Hepatocyte (in vitro differentiated cells): ENCODE data around the gene GOT1. TPM values are rescaled to one million over a fixed set of nuclear protein-coding genes. Genes with fewer than 3 reads are reported as not detected.

Experiments used
- DNase-seq: peaks from one replicate; pipeline ENCODE4 v3.0.0-alpha.2; 2016; ENCODE audit warnings: low spot score
- H2AFZ ChIP-seq: fragments of 200-600 bp; sonication (generic); 2 replicates; pipeline ENCODE4 v1.6.0; 2016; ENCODE audit warnings: antibody characterized with exemption, mild to moderate bottlenecking
- H3K27ac ChIP-seq: fragments of 200-600 bp; sonication (generic); 2 replicates; pipeline ENCODE4 v1.5.1; 2016; ENCODE audit warnings: mild to moderate bottlenecking
- H3K27me3 ChIP-seq: fragments of 200-600 bp; sonication (generic); 2 replicates; pipeline ENCODE4 v1.6.1; 2016
- H3K36me3 ChIP-seq: fragments of 200-600 bp; sonication (generic); replicated peaks from 2 replicates; pipeline ENCODE4 v1.5.1; 2016; ENCODE audit warnings: low read depth; ENCODE audit not compliant: insufficient read depth
- H3K4me1 ChIP-seq: fragments of 200-600 bp; sonication (generic); 2 replicates; pipeline ENCODE4 v1.5.1; 2016; ENCODE audit warnings: mild to moderate bottlenecking, moderate library complexity; ENCODE audit not compliant: insufficient read depth
- H3K4me2 ChIP-seq: fragments of 200-600 bp; sonication (generic); 2 replicates; pipeline ENCODE4 v1.6.0; 2016
- H3K4me3 ChIP-seq: fragments of 200-600 bp; sonication (generic); 2 replicates; pipeline ENCODE4 v1.5.1; 2016; ENCODE audit warnings: mild to moderate bottlenecking
- H3K79me2 ChIP-seq: fragments of 200-600 bp; sonication (generic); 2 replicates; pipeline ENCODE4 v1.6.0; 2017; ENCODE audit warnings: mild to moderate bottlenecking
- H3K9me2 ChIP-seq: fragments of 200-600 bp; sonication (generic); replicated peaks from 2 replicates; pipeline ENCODE4 v1.6.0; 2017; ENCODE audit warnings: mild to moderate bottlenecking; ENCODE audit not compliant: insufficient read depth
- H3K9me3 ChIP-seq: fragments of 200-600 bp; sonication (generic); 2 replicates; pipeline ENCODE4 v1.5.1; 2016; ENCODE audit warnings: low read depth, mild to moderate bottlenecking
- H4K20me1 ChIP-seq: fragments of 200-600 bp; sonication (generic); 2 replicates; pipeline ENCODE4 v1.6.0; 2016; ENCODE audit warnings: mild to moderate bottlenecking; ENCODE audit not compliant: insufficient read depth, poor library complexity, severe bottlenecking
- EZH2 ChIP-seq: fragments of 200-600 bp; sonication (generic); IDR thresholded peaks from 2 replicates; pipeline ENCODE4 v1.6.1; 2016; ENCODE audit warnings: antibody characterized with exemption, mild to moderate bottlenecking, borderline replicate concordance
- EZH2phosphoT487 ChIP-seq: fragments of 200-600 bp; sonication (generic); IDR thresholded peaks from one replicate; pipeline ENCODE4 v1.6.1; 2018; ENCODE audit warnings: antibody characterized with exemption, mild to moderate bottlenecking, low read depth, moderate library complexity; ENCODE audit not compliant: unreplicated experiment, severe bottlenecking
- whole genome bisulfite sequencing: methylation state at CpG from one replicate; pipeline ENCODE4 v1.1.6; 2016; ENCODE audit warnings: low lambda C conversion rate; ENCODE audit errors: missing lambda C conversion rate; 5-methylcytosine and 5-hydroxymethylcytosine counted together
- polyA plus RNA-seq: library from polyadenylated mRNA; unstranded; fragments of >200 nt; fragmentation: Nextera tagmentation; extraction: Ambion mirVana; gene quantifications from 2 replicates; pipeline ENCODE4 v1.2.1, GENCODE V29; 2016
- total RNA-seq: library from RNA; depleted of rRNA; stranded (reverse); fragments of >200 nt; gene quantifications from 2 replicates; pipeline ENCODE4 v1.2.3, GENCODE V29; 2014
- TF ChIP-seq, protein P1 (sequence below): fragments of 200-600 bp; sonication (generic); IDR thresholded peaks from 2 replicates; pipeline ENCODE4 v1.5.1; 2016; ENCODE audit warnings: antibody characterized with exemption, mild to moderate bottlenecking; ENCODE audit not compliant: poor library complexity

GOT1 gene
- total and polyA plus RNA-seq, 2 experiments from 2014 or later = 59.0 to 60.8 TPM

DNA sequence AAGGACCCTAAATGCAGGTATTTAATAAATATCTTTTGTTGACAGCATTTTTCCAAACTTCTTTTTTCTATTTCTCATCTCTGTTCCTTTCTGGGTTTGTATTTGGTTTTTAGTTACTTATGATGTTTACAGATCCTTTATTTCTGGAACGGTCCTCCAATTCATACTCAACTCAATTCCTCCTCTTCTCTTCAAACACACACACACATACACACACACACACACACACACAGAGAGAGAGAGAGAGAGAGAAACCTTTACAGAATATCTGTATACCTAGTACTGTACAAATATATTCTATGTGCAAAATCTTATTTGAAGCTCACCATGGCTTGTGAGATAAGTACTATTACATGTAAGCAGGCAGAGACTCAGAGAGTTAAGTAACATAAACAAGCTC lies 21.6 kb upstream of the GOT1 start:
- DNase-seq = no peak
- H3K4me2 ChIP-seq = no peak overlapping the region
- peaks cover 11% of the 10 kb centered on the region for H3K4me1 ChIP-seq
- H3K36me3 ChIP-seq = no peaks in the 10 kb centered on the region
- H3K4me3 ChIP-seq = no peak overlapping the region
- H3K79me2 ChIP-seq = no peaks in the 10 kb centered on the region
- H4K20me1 ChIP-seq = no peaks in the 10 kb centered on the region
- H3K27ac ChIP-seq = no peak overlapping the region
- H2AFZ ChIP-seq = no peak overlapping the region
- H3K9me3 ChIP-seq = no peaks in the 10 kb centered on the region
- peaks cover 58% of the 10 kb centered on the region for H3K27me3 ChIP-seq
- TF ChIP-seq, protein P1, sequence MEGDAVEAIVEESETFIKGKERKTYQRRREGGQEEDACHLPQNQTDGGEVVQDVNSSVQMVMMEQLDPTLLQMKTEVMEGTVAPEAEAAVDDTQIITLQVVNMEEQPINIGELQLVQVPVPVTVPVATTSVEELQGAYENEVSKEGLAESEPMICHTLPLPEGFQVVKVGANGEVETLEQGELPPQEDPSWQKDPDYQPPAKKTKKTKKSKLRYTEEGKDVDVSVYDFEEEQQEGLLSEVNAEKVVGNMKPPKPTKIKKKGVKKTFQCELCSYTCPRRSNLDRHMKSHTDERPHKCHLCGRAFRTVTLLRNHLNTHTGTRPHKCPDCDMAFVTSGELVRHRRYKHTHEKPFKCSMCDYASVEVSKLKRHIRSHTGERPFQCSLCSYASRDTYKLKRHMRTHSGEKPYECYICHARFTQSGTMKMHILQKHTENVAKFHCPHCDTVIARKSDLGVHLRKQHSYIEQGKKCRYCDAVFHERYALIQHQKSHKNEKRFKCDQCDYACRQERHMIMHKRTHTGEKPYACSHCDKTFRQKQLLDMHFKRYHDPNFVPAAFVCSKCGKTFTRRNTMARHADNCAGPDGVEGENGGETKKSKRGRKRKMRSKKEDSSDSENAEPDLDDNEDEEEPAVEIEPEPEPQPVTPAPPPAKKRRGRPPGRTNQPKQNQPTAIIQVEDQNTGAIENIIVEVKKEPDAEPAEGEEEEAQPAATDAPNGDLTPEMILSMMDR = no peak
- no peak for TF ChIP-seq EZH2phosphoT487
- no peak for TF ChIP-seq EZH2
- WGBS = 83% methylated on average over 1 of the region's 1 CpG
- H3K9me2 ChIP-seq = no peaks in the 10 kb centered on the region

DNA sequence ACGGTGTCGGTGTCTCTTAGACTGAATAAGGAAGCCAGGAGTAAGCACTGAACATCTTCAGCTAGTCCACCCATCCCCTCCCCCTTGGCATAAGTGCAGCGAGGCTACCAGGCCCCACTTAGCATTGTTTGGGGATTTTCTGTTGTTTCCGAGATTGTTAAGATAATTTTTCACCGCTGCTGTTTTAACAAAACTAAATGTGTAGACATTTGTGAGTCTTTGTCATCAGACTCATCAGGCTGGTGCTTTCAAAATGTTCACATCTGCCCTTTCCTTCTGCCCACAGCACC lies 21.0 kb upstream of the GOT1 start:
- H3K9me2 ChIP-seq = no peaks in the 10 kb centered on the region
- H3K79me2 ChIP-seq = no peaks in the 10 kb centered on the region
- TF ChIP-seq, protein P1 = no peak
- TF ChIP-seq EZH2 (no peak), EZH2phosphoT487 (no peak)
- peaks cover 11% of the 10 kb centered on the region for H3K4me1 ChIP-seq
- H3K27ac ChIP-seq = no peak overlapping the region
- no peak overlapping the region for H2AFZ ChIP-seq
- no peaks in the 10 kb centered on the region for H3K36me3 ChIP-seq
- no peak for DNase-seq
- no peak overlapping the region for H3K4me3 ChIP-seq
- H4K20me1 ChIP-seq = no peaks in the 10 kb centered on the region
- H3K4me2 ChIP-seq = peak overlapping the region; percentile 55
- 11% methylated on average over 5 of the region's 5 CpGs for WGBS
- no peaks in the 10 kb centered on the region for H3K9me3 ChIP-seq
- peaks cover 57% of the 10 kb centered on the region for H3K27me3 ChIP-seq

DNA sequence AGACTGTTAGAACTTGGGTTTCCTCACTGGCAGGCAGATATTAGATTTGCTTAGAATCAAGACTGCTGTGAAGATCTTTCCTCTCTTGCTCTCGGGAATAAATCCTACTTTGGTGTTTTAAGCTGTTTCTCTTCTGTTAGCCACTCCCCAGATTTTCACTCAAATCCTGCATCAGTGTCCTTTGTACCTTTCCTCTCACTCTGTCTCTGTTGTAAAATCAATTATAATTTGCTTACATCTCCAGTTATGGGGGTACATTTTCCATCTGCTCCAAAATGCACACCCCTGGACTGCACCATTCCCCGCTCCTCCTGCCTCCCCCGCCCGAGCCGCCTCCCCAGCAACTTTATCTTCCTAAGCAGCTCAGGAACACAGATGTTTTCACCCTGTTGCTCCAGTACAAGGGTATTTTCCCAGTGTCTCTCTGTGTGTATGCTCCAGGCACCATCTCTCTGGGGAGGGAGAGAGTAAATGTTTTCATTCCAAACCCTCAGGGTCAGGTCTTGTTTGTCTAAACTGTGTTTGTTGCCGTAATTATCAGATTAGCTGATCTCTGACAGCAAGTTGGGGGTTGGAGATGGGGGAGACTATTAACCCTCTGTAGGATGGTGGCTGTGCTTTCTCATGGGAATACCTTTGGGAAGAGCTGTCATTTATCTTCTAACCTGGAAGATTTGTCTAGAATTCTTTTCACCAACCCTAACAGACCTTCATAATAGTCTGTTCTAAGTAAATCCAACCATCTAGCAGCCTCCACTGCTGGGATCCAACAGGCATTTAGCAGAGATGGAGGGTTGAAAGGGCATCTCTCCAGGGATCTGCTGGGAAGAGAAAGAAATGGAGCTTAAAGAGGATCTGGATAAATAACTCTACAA lies 20.4 kb upstream of the GOT1 start:
- peak overlapping the region; percentile 55 for H3K4me2 ChIP-seq
- 7% methylated on average over 6 of the region's 6 CpGs for WGBS
- H4K20me1 ChIP-seq = no peaks in the 10 kb centered on the region

More for the DNA sequence above, 20.4 kb upstream of the GOT1 start:
- peaks cover 11% of the 10 kb centered on the region for H3K4me1 ChIP-seq
- no peaks in the 10 kb centered on the region for H3K9me2 ChIP-seq
- H3K4me3 ChIP-seq = no peak overlapping the region
- no peak overlapping the region for H3K27ac ChIP-seq
- no peaks in the 10 kb centered on the region for H3K36me3 ChIP-seq
- no peaks in the 10 kb centered on the region for H3K9me3 ChIP-seq
- H3K79me2 ChIP-seq = no peaks in the 10 kb centered on the region
- DNase-seq = no peak
- no peak overlapping the region for H2AFZ ChIP-seq
- peaks cover 55% of the 10 kb centered on the region for H3K27me3 ChIP-seq
- TF ChIP-seq, protein P1 = no peak
- TF ChIP-seq EZH2phosphoT487 = no peak
- TF ChIP-seq EZH2 = no peak
